DND-41 (cell line): ENCODE measurements around the gene TECR.
"Not testable (repeated sequence)": the region's sequence is repeated elsewhere in the genome, so short reads cannot be mapped to it uniquely, and the experiment has no call there.

Experiments used
- ATAC-seq: fragments of 200-7000 bp; cut with Tn5 transposase; 3 replicates; pipeline ENCODE4 v1.9.1; 2021; ENCODE audit warnings: low read depth; ENCODE audit not compliant: insufficient read depth
- DNase-seq: peaks from one replicate; pipeline ENCODE4 v3.0.0-alpha.2; 2020
- H2AFZ ChIP-seq: 2 replicates; pipeline ENCODE4 v1.6.0; 2012; ENCODE audit warnings: low read depth, low read length
- H3K27ac ChIP-seq: 2 replicates; pipeline ENCODE4 v1.5.1; 2012; ENCODE audit warnings: low read length, inconsistent platforms
- H3K27me3 ChIP-seq: fragments of 200-600 bp; sonication (generic); 2 replicates; pipeline ENCODE4 v1.6.0; 2012; ENCODE audit warnings: low read length, mild to moderate bottlenecking, inconsistent platforms; ENCODE audit not compliant: insufficient read depth, poor library complexity
- H3K36me3 ChIP-seq: 2 replicates; pipeline ENCODE4 v1.5.1; 2012; ENCODE audit warnings: low read length, inconsistent platforms; ENCODE audit not compliant: insufficient read depth
- H3K4me1 ChIP-seq: 2 replicates; pipeline ENCODE4 v1.5.1; 2012; ENCODE audit warnings: mild to moderate bottlenecking, low read length; ENCODE audit not compliant: insufficient read depth
- H3K4me2 ChIP-seq: 2 replicates; pipeline ENCODE4 v1.6.0; 2012; ENCODE audit warnings: mild to moderate bottlenecking, moderate library complexity, low read length, inconsistent platforms; ENCODE audit not compliant: insufficient read depth
- H3K4me3 ChIP-seq, 2 experiments: fragments of 200-600 bp in 1 of 2; shearing (Covaris generic) in 1 of 2; 2 replicates each; pipeline ENCODE4 v1.5.1; 2012 to 2016; ENCODE audit warnings: inconsistent platforms in 2 of 2, low read length in 2 of 2, mild to moderate bottlenecking in 2 of 2, low read depth in 1 of 2, moderate library complexity in 1 of 2
- H3K79me2 ChIP-seq: 2 replicates; pipeline ENCODE4 v1.6.0; 2012; ENCODE audit warnings: low read length, inconsistent platforms; ENCODE audit not compliant: insufficient read depth
- H3K9ac ChIP-seq: 2 replicates; pipeline ENCODE4 v1.6.0; 2012; ENCODE audit warnings: low read depth, mild to moderate bottlenecking, inconsistent platforms, low read length, moderate library complexity
- H3K9me3 ChIP-seq: 2 replicates; pipeline ENCODE4 v1.5.1; 2012; ENCODE audit warnings: low read length, moderate library complexity, mild to moderate bottlenecking, inconsistent platforms; ENCODE audit not compliant: insufficient read depth, severe bottlenecking
- H4K20me1 ChIP-seq: 2 replicates; pipeline ENCODE4 v1.6.0; 2012; ENCODE audit warnings: low read length; ENCODE audit not compliant: insufficient read depth
- EZH2 ChIP-seq: IDR thresholded peaks from 3 replicates; pipeline ENCODE4 v1.6.1; 2012; ENCODE audit warnings: borderline replicate concordance, low read depth, mild to moderate bottlenecking, moderate library complexity, low read length, inconsistent platforms; ENCODE audit not compliant: severe bottlenecking
- TF ChIP-seq, protein P1 (sequence below): IDR thresholded peaks from 2 replicates; pipeline ENCODE4 v1.5.1; 2012; ENCODE audit warnings: borderline replicate concordance, low read length, moderate library complexity, mild to moderate bottlenecking; ENCODE audit not compliant: poor library complexity, severe bottlenecking; ENCODE audit errors: extremely low read depth

TECR gene

DNA sequence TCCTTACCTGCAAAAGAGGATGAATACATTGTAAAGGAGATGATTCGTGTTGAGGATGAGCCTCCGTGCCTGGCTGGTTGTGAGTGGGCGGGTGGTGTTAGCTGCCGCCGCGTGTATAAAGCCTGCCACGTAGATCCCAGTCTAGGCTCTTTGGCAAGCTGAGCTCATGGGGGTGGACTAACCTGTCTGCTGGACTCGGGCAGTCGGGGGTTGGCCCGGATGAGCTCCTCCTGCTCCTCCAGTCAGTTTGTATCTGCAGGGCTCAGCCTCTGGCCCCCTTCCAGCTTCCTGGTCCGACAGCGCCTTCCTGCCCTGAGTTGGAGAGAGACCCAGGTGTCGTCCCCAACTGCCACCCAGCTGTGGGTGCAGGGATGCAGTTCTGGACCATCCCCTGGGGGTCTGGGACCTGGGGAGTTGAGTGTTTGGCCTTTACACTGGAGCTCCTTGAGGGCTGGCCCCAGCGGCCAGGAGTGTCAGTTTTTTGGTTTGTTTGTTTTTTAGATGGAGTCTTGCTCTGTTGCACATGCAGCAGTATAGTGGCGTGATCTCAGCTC, 20.9 kb downstream of the TECR start:
- Histone ChIP-seq H3K4me2 (no peak overlapping the region), H3K4me3 (no peak overlapping the region), H3K27me3 (no peaks in the 10 kb centered on the region), H3K79me2 (peaks cover 86% of the 10 kb centered on the region), H4K20me1 (peaks cover 59% of the 10 kb centered on the region), H3K9ac (no peak overlapping the region), H3K9me3 (no peaks in the 10 kb centered on the region), H3K4me1 (no peaks in the 10 kb centered on the region), H3K27ac (no peak overlapping the region), H3K36me3 (peaks cover 27% of the 10 kb centered on the region), H2AFZ (no peak overlapping the region)
- no peak for ATAC-seq
- TF ChIP-seq EZH2, result no peak
- TF ChIP-seq, protein P1, sequence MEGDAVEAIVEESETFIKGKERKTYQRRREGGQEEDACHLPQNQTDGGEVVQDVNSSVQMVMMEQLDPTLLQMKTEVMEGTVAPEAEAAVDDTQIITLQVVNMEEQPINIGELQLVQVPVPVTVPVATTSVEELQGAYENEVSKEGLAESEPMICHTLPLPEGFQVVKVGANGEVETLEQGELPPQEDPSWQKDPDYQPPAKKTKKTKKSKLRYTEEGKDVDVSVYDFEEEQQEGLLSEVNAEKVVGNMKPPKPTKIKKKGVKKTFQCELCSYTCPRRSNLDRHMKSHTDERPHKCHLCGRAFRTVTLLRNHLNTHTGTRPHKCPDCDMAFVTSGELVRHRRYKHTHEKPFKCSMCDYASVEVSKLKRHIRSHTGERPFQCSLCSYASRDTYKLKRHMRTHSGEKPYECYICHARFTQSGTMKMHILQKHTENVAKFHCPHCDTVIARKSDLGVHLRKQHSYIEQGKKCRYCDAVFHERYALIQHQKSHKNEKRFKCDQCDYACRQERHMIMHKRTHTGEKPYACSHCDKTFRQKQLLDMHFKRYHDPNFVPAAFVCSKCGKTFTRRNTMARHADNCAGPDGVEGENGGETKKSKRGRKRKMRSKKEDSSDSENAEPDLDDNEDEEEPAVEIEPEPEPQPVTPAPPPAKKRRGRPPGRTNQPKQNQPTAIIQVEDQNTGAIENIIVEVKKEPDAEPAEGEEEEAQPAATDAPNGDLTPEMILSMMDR, result no peak
- no peak for DNase-seq

DNA sequence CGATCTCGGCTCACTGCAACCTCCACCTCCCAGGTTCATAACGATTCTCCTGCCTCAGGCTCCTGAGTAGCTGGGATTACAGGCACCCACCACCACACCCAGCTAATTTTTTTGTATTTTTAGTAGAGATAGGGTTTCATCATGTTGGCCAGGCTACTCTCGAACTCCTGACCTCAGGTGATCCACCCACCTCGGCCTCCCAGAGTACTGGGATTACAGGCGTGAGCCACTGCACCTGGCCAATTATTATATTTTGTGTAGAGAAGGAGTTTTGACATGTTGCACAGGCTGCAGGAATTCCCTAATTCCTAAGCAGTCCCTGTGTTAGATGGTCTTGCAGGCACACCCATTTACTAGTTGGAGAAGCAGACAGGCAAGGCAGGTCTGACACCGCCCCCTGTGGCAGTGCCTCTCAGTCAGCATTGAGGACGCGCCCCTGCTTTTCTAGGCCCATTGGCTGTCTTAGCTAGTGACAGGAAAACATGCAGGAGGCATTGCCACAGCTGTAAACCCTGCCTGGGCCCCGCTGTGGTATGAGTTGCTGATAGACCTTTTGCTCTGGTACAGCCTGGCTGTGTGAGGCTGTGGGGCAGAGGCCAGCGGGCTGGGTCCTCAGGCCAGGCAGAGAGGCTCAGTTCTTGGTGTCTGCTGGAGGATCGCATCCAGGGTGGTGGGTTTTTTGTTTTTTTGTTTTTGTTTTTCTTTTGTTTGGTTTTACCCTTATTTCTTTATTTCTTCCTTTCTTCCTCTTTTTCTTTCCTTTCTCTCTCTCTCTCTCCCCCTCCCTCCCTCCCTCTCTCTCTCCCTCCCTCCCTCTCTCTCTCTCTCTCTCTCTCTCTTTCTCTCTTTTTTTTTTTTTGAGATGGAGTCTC, 22.0 kb downstream of the TECR start:
- TF ChIP-seq, protein P1, result peak; percentile 32
- peak; percentile 89 for ATAC-seq
- not testable (repeated sequence) for H3K4me2 ChIP-seq, H3K4me3 ChIP-seq, H2AFZ ChIP-seq, H3K9me3 ChIP-seq, H3K27ac ChIP-seq, H3K9ac ChIP-seq, H3K4me1 ChIP-seq, H3K27me3 ChIP-seq
- peaks cover 20% of the 10 kb centered on the region for H3K36me3 ChIP-seq
- H4K20me1 ChIP-seq, result peaks cover 60% of the 10 kb centered on the region
- DNase-seq, result peak; percentile 67
- peaks cover 86% of the 10 kb centered on the region for H3K79me2 ChIP-seq

DNA sequence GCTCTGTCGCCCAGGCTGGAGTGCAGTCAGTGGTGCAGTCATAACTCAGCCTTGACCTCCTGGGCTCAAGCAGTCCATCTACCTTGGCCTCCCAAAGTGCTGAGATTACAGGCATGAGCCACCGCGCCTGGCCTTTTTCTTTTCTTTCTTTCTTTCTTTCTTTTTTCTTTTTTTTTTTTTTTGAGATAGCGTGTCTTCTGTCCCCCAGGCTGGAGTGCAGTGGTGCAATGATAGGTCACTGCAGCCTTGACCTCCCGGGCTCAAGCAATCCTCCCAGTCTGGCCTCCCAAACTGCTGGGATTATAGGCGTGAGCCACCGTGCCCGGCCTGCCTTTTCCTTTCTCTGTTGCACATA, 22.6 kb downstream of the TECR start:
- H3K4me2 ChIP-seq, DNase-seq, H3K9ac ChIP-seq, H3K27me3 ChIP-seq, H3K9me3 ChIP-seq, H3K4me3 ChIP-seq, H2AFZ ChIP-seq, H3K4me1 ChIP-seq, ATAC-seq, H3K27ac ChIP-seq: not testable (repeated sequence)
- Histone ChIP-seq H3K79me2 (peaks cover 85% of the 10 kb centered on the region), H3K36me3 (peaks cover 20% of the 10 kb centered on the region), H4K20me1 (peaks cover 65% of the 10 kb centered on the region)

DNA sequence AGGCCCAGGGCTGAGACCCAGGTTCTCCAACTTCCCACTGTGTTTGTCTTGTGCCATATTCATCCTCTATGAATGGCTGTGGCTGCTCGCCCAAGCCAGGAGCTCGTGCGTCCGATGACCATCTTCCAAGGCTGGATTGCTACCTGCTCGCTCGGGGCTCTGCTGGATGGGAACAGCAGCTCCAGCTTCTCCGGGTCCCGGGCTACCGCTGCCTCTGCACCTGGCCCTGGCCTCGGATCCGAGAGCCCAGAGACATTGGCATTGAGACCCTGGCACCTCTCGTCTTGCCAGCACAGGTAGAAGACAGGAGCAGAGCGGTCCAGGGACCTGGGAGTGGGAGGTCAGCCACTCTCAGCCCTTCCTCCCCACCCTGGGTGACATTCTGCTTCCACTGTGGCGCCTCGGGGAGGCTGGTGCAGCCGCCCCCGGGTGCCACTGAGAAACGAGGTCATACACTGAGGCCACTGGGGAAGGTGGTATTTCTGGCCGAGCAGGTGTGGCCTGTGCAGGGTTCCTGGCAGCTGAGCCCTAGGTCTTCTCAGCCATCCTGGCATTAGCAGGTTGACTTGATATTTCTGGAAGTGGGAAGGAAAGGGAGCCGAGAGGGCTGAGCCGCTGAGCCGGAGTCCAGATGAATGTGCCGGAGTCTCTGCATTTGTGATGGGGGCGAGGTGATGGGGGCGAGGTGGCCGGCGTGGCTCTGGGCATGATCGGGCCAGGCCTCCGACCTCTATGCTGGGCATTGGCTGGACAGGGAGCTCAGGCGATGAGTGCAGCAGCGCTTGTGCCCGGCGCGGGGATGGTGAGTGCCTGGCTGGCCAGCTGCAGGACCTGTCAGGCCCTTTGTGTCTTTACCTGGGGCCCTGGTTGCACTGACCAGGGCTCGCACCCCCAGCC, 23.9 kb downstream of the TECR start:
- H3K4me2 ChIP-seq, result no peak overlapping the region
- H3K9ac ChIP-seq, result no peak overlapping the region
- DNase-seq (no peak), ATAC-seq (no peak)
- H3K4me1 ChIP-seq, result no peaks in the 10 kb centered on the region
- no peak overlapping the region for H2AFZ ChIP-seq
- peaks cover 86% of the 10 kb centered on the region for H3K79me2 ChIP-seq
- H3K4me3 ChIP-seq, result no peak overlapping the region
- H3K27ac ChIP-seq, result no peak overlapping the region
- peaks cover 18% of the 10 kb centered on the region for H3K36me3 ChIP-seq
- H4K20me1 ChIP-seq, result peaks cover 65% of the 10 kb centered on the region
- TF ChIP-seq, protein P1, result no peak
- no peak for TF ChIP-seq EZH2
- no peaks in the 10 kb centered on the region for H3K27me3 ChIP-seq
- no peaks in the 10 kb centered on the region for H3K9me3 ChIP-seq
